Thymus (tissue), 11 donors: ENCODE data around the gene PTAR1. TPM values are rescaled to one million over a fixed set of nuclear protein-coding genes. Genes with fewer than 3 reads are reported as not detected.

Experiments
- DNase-seq, 9 donors: peaks; one replicate each; pipeline ENCODE4 v3.0.0-alpha.2; 2013; ENCODE audit warnings: low spot score in 9 of 9, low read depth in 6 of 9, missing footprints in 1 of 9
- H3K27ac ChIP-seq, 2 donors: one replicate each; pipeline ENCODE4 v1.5.1; 2013; ENCODE audit warnings: control low read depth in 1 of 2, low read depth in 1 of 2, low read length in 1 of 2, mild to moderate bottlenecking in 1 of 2, moderate library complexity in 1 of 2
- H3K27me3 ChIP-seq, 2 donors: one replicate each; pipeline ENCODE4 v1.5.1; 2013; ENCODE audit warnings: low read length in 1 of 2; ENCODE audit not compliant: control insufficient read depth in 2 of 2, insufficient read depth in 1 of 2
- H3K36me3 ChIP-seq, 2 donors: one replicate each; pipeline ENCODE4 v1.5.1; 2013; ENCODE audit warnings: low read length in 1 of 2, mild to moderate bottlenecking in 1 of 2, moderate library complexity in 1 of 2; ENCODE audit not compliant: control insufficient read depth in 2 of 2, insufficient read depth in 2 of 2
- H3K4me1 ChIP-seq, 2 donors: one replicate each; pipeline ENCODE4 v1.5.1; 2013; ENCODE audit warnings: low read length in 2 of 2; ENCODE audit not compliant: control insufficient read depth in 2 of 2, insufficient read depth in 2 of 2
- H3K4me3 ChIP-seq, 2 donors: one replicate each; pipeline ENCODE4 v1.5.1; 2013; ENCODE audit warnings: low read length in 2 of 2, control low read depth in 1 of 2, mild to moderate bottlenecking in 1 of 2
- H3K9me3 ChIP-seq, 2 donors: one replicate each; pipeline ENCODE4 v1.5.1; 2013; ENCODE audit warnings: low read length in 1 of 2, mild to moderate bottlenecking in 1 of 2; ENCODE audit not compliant: control insufficient read depth in 2 of 2, insufficient read depth in 1 of 2
- WGBS: extraction: QIAGEN DNeasy Blood & Tissue Kit; methylation state at CpG from one replicate; pipeline ENCODE4 v1.1.7; 2013; 5-methylcytosine and 5-hydroxymethylcytosine counted together
- polyA plus RNA-seq: library from polyadenylated mRNA; stranded (reverse); fragments of 200-250 nt; gene quantifications from one replicate; pipeline ENCODE4 v1.2.3, GENCODE V29; 2013
- total RNA-seq: library from RNA; stranded (reverse); fragments of 120-200 nt; gene quantifications from one replicate; pipeline ENCODE4 v1.2.4, GENCODE V29; 2013
- donor health status: healthy.

PTAR1 gene
- total and polyA plus RNA-seq, 2 donors: 16.6 to 60.9 TPM

DNA sequence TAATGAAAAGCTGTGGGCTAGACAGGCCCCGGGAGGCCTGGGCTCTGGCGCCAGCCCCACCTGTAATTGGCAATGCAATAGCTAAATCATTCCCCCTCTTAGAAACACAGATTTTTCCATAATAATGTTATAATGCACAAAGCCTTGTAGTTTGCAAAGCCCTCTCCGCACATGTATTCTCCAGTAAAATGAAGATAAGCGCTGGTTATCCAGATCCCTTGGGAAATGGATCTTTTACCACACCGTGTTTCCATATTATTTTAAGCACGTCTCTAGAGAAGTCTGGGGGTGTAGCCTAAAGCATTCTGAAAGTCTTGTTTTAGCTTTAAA, 86.5 kb downstream of the PTAR1 start:
- no peaks in the 10 kb centered on the region for H3K36me3 ChIP-seq
- 67% methylated on average over 6 of the region's 6 CpGs for WGBS
- H3K27ac ChIP-seq: no peak overlapping the region
- no peaks in the 10 kb centered on the region for H3K9me3 ChIP-seq
- peak overlapping the region; percentile 51 to 68 for H3K4me3 ChIP-seq
- H3K4me1 ChIP-seq: peaks cover 3 to 9% of the 10 kb centered on the region in 2 donors
- DNase-seq: no peak
- peaks cover 21 to 49% of the 10 kb centered on the region in 2 donors for H3K27me3 ChIP-seq

GRCh38 chr9:69672596-69673310, 87.1 kb downstream of the PTAR1 start:
- H3K4me1 ChIP-seq: peaks cover 3 to 9% of the 10 kb centered on the region in 2 donors
- peak; percentile 30 to 81 (median 56) for DNase-seq
- WGBS: under 1% methylated on average over 60 of the region's 60 CpGs
- peak overlapping the region in 1 of 2 donors; percentile 12 for H3K27ac ChIP-seq
- peaks cover 21 to 52% of the 10 kb centered on the region in 2 donors for H3K27me3 ChIP-seq
- H3K4me3 ChIP-seq: peak overlapping the region; percentile 51 to 68
- no peaks in the 10 kb centered on the region for H3K36me3 ChIP-seq
- H3K9me3 ChIP-seq: no peaks in the 10 kb centered on the region

DNA sequence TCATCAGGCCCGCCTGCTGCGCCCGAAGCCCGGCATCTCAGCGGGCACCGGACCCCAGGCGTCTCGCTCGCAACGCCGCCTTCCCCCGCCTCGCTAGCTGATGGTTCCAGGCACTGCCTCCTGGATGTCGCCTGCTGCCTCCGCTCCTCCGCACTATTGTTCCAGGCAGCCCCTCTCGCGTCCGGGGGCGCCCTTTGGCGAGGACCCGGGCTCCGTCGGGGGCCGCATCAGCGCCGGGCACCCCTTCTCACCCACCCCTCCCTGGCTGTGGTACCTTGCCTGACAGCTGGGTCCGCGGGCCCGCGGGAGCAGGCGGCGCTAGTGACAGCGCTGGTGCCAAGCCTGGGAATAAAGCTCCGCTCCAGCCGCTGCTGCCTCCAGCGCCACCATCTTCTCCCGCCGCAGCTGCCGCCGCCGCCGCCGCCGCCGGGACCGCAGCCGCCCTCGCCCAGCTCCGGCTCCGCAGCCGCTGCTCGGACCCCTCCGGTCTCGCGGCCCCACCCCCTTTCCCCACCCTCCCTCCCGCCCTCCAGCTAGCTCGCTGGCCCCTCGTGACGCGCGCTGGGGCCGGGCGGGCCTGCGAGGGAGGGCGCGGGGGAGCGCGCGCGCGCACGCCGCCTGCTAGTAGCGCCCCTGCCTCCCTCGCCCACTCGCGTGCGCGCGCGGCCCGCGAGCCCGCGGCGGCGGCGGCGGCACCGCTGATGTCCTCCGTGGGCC, 87.8 kb downstream of the PTAR1 start, which contains the start of gene APBA1:
TSS of gene APBA1 (minus strand) at position 493 of the 717 bp plus-strand sequence.
- Histone ChIP-seq H3K27ac (peak within 1 kb of the TSS in 1 of 2 donors; percentile 12), H3K4me3 (peak within 1 kb of the TSS; percentile 51 to 68), H3K36me3 (no peaks in the 10 kb centered on the region), H3K27me3 (peaks cover 21 to 54% of the 10 kb centered on the region in 2 donors), H3K4me1 (peaks cover 3 to 9% of the 10 kb centered on the region in 2 donors), H3K9me3 (no peaks in the 10 kb centered on the region)
- DNase-seq: peak in 5 of 9 donors; percentile 33 to 58 (median 41)
- whole genome bisulfite sequencing: 2% methylated on average over 84 of the region's 92 CpGs

GRCh38 chr9:69671311-69671878, 88.4 kb downstream of the PTAR1 start:
- Histone ChIP-seq H3K9me3 (no peaks in the 10 kb centered on the region), H3K4me3 (peak overlapping the region; percentile 38 to 68), H3K27me3 (peaks cover 21 to 54% of the 10 kb centered on the region in 2 donors), H3K36me3 (no peaks in the 10 kb centered on the region), H3K27ac (no peak overlapping the region), H3K4me1 (peaks cover 3 to 9% of the 10 kb centered on the region in 2 donors)
- WGBS: 67% methylated on average over 15 of the region's 15 CpGs
- peak in 2 of 9 donors; percentile 15 to 17 for DNase-seq

DNA sequence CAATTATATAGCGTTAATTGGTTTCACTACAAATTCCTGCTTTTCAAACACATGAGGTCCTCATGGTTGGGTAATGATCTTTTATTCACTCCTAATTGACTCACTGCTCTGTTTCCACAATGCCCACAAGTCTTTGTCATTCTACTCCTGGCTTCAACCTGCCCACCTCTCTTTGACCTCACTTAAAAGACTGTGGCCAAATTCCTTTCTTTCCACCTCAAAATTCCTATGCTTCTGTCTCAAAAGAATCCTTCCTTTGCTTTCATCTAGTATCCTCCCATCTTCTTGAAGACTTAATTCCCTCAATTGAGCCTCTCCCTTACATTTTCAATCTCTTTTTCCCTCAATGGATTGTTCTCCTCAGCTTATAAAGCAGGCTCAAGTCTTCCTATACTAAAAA, 92.5 kb downstream of the PTAR1 start:
- 99% methylated on average over 1 of the region's 1 CpG for WGBS
- no peak overlapping the region for H3K27ac ChIP-seq
- H3K4me3 ChIP-seq: no peak overlapping the region
- no peak for DNase-seq
- no peaks in the 10 kb centered on the region for H3K9me3 ChIP-seq
- peaks cover 21 to 37% of the 10 kb centered on the region in 2 donors for H3K27me3 ChIP-seq
- H3K4me1 ChIP-seq: peaks cover 0 to 5% of the 10 kb centered on the region in 2 donors
- H3K36me3 ChIP-seq: no peaks in the 10 kb centered on the region

DNA sequence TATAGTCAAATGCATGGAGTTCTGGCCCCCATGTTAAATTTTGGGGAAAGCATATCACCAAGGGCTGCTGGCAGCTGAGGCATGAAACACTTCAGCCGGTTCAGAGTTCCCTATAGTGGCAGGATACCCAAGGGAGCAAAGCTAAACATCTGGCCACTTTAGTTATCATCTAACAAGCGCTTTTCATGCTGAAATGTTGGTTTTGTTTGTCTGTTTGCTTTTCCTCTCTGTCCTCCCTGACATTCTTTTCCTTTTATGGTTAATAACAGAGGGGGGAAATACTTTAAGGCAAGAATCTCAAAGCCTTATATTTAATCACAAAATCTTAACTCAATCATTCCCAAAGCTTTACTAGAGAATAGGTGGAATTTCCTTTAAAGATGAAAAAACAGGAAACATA, 99.5 kb downstream of the PTAR1 start:
- WGBS: 91% methylated on average over 2 of the region's 2 CpGs
- Histone ChIP-seq H3K4me1 (no peaks in the 10 kb centered on the region), H3K27me3 (peaks cover 0 to 2% of the 10 kb centered on the region in 2 donors), H3K9me3 (no peaks in the 10 kb centered on the region), H3K27ac (no peak overlapping the region), H3K4me3 (no peak overlapping the region), H3K36me3 (no peaks in the 10 kb centered on the region)
- no peak for DNase-seq

Other genes starting within 250 kb of the PTAR1 start
- 0.90 TPM for gene APBA1, start 87.6 kb downstream of the PTAR1 start, total RNA-seq
- gene APBA1, start 87.6 kb downstream of the PTAR1 start, polyA plus RNA-seq: 0.80 TPM
- 0.47 TPM for gene CFAP95, start 60.8 kb upstream of the PTAR1 start, total RNA-seq
- 0.89 TPM for gene CFAP95, start 60.8 kb upstream of the PTAR1 start, polyA plus RNA-seq